HG03139 (cell line): ENCODE data around the gene RASD1.
"Not testable (repeated sequence)": the region's sequence is repeated elsewhere in the genome, so short reads cannot be mapped to it uniquely, and the experiment has no call there.

Source experiments
- ATAC-seq: cut with Tn5 transposase; IDR thresholded peaks from one replicate; pipeline ENCODE4 v1.9.1; 2021; ENCODE audit not compliant: unreplicated experiment

RASD1 gene

GRCh38 chr17:17497845-17498520, 1.8 kb upstream of the RASD1 start:
- ATAC-seq: no peak

GRCh38 chr17:17497065-17497844, 1.1 kb upstream of the RASD1 start:
- no peak for ATAC-seq

GRCh38 chr17:17495536-17496188, 533 bp downstream of the RASD1 start:
- ATAC-seq: no peak

GRCh38 chr17:17494870-17495535, 1.2 kb downstream of the RASD1 start:
- no peak for ATAC-seq

GRCh38 chr17:17494499-17494869, 1.7 kb downstream of the RASD1 start:
- no peak for ATAC-seq

- no peak for ATAC-seq
Measured at GRCh38 chr17:17493986-17494466, 2.2 kb downstream of the RASD1 start.

GRCh38 chr17:17493249-17493985, 2.8 kb downstream of the RASD1 start:
- no peak for ATAC-seq

- no peak for ATAC-seq
Measured at GRCh38 chr17:17492571-17492970, 3.6 kb downstream of the RASD1 start.

GRCh38 chr17:17492085-17492484, 4.1 kb downstream of the RASD1 start:
- ATAC-seq: no peak

GRCh38 chr17:17491546-17491988, 4.6 kb downstream of the RASD1 start:
- ATAC-seq: no peak

- ATAC-seq: no peak
Measured at GRCh38 chr17:17491031-17491471, 5.1 kb downstream of the RASD1 start.

- ATAC-seq: no peak
Measured at GRCh38 chr17:17487998-17488397, 8.2 kb downstream of the RASD1 start.

GRCh38 chr17:17486416-17486815, 9.8 kb downstream of the RASD1 start:
- not testable (repeated sequence) for ATAC-seq

- no peak for ATAC-seq
Measured at GRCh38 chr17:17485420-17485819, 10.8 kb downstream of the RASD1 start.

- ATAC-seq: no peak
Measured at GRCh38 chr17:17484451-17484899, 11.7 kb downstream of the RASD1 start.

- no peak for ATAC-seq
Measured at GRCh38 chr17:17481860-17482259, 14.3 kb downstream of the RASD1 start.

GRCh38 chr17:17480593-17481148, 15.5 kb downstream of the RASD1 start:
- ATAC-seq: no peak

GRCh38 chr17:17479209-17479608, 17.0 kb downstream of the RASD1 start:
- ATAC-seq: no peak

GRCh38 chr17:17476865-17477467, 19.2 kb downstream of the RASD1 start, which contains the start of gene MED9:
Gene MED9 (plus strand): TSS chr17:17477000. CDS start chr17:17477042, 42 bp downstream.
- ATAC-seq: peak; percentile 72

GRCh38 chr17:17474341-17474740, 21.9 kb downstream of the RASD1 start:
- ATAC-seq: no peak
